ENCODE data around the gene OR51I2.

The OR51I2 gene

GRCh38 chr11:5449023-5449422 lies at the start of gene OR51I2:
TSS of gene OR51I2 (plus strand) at chr11:5449323. CDS start at chr11:5453489, 4,166 bp downstream.
- no peak for DNase-seq

GRCh38 chr11:5405173-5405572 lies 44.0 kb upstream of the OR51I2 start:
- no peak for DNase-seq

GRCh38 chr11:5420993-5421392 lies 28.1 kb upstream of the OR51I2 start:
- DNase-seq, result no peak

GRCh38 chr11:5421811-5422210 lies 27.3 kb upstream of the OR51I2 start, which contains the start of gene OR51Q1:
TSS of gene OR51Q1 (plus strand) at chr11:5422111. CDS start at chr11:5422201, 90 bp downstream.
- no peak for DNase-seq

- no peak for DNase-seq
These were observed 26.0 kb upstream of the OR51I2 start for GRCh38 chr11:5423131-5423530.

GRCh38 chr11:5441414-5441813 lies 7.7 kb upstream of the OR51I2 start, which contains the start of gene OR51I1:
TSS of gene OR51I1 (minus strand) at chr11:5441514. CDS start at chr11:5441514, 0 bp downstream.
- no peak for DNase-seq

GRCh38 chr11:5443835-5444393 lies 5.2 kb upstream of the OR51I2 start:
- no peak for DNase-seq

GRCh38 chr11:5449432-5449831 lies 309 bp downstream of the OR51I2 start:
- DNase-seq, result no peak

- DNase-seq, result no peak
These were observed 12.0 kb downstream of the OR51I2 start for GRCh38 chr11:5460983-5461621.

- DNase-seq, result no peak
These were observed 18.4 kb downstream of the OR51I2 start for GRCh38 chr11:5467527-5467926.

GRCh38 chr11:5473921-5474320 lies 24.8 kb downstream of the OR51I2 start:
- no peak for DNase-seq

GRCh38 chr11:5476186-5476819 lies 27.2 kb downstream of the OR51I2 start:
- no peak for DNase-seq

- no peak for DNase-seq
These were observed 36.9 kb downstream of the OR51I2 start for GRCh38 chr11:5486003-5486402.

- no peak for DNase-seq
These were observed 37.3 kb downstream of the OR51I2 start for GRCh38 chr11:5486421-5486820.

GRCh38 chr11:5488385-5488784 lies 39.3 kb downstream of the OR51I2 start, which contains the start of gene OR52D1:
TSS of gene OR52D1 (plus strand) at chr11:5488685. CDS start at chr11:5488707, 22 bp downstream.
- DNase-seq, result no peak

- DNase-seq, result no peak
These were observed 39.8 kb downstream of the OR51I2 start for GRCh38 chr11:5488798-5489399.

- DNase-seq, result no peak
These were observed 40.6 kb downstream of the OR51I2 start for GRCh38 chr11:5489576-5490357.

GRCh38 chr11:5499671-5500070 lies 50.5 kb downstream of the OR51I2 start:
- no peak for DNase-seq

GRCh38 chr11:5500393-5500801 lies 51.3 kb downstream of the OR51I2 start:
- DNase-seq, result no peak

GRCh38 chr11:5504403-5504921 lies 55.3 kb downstream of the OR51I2 start:
- no peak for DNase-seq

- no peak for DNase-seq
These were observed 56.4 kb downstream of the OR51I2 start for GRCh38 chr11:5505363-5506048.
